HepG2 (cell line): ENCODE results near the gene NCF4. TPM values are rescaled to one million over a fixed set of nuclear protein-coding genes. Genes with fewer than 3 reads are reported as not detected.

Source experiments
- ATAC-seq: fragments of 200-7000 bp; cut with Tn5 transposase; 3 replicates; pipeline ENCODE4 v1.9.1; 2020; ENCODE audit warnings: mild to moderate bottlenecking, moderate library complexity
- BruUV-seq: library from RNA; stranded (reverse); fragments of 400-500 nt; replicated peaks from 2 replicates; lab custom pipeline; 2021; lab: Mats Ljungman, UMichigan
- CTCF ChIA-PET: fragments of 300-600 bp; formaldehyde crosslinking; extraction: SDS; loops from one replicate; lab custom pipeline; 2021; ENCODE audit warnings: low total read pairs, inconsistent platforms, low intra/inter-chr PET ratio; lab: Yijun Ruan, JAX
- POLR2A ChIA-PET: fragments of 350-600 bp; sonication (Branson Sonifier 250); formaldehyde crosslinking; loops from one replicate; lab custom pipeline; 2020; ENCODE audit warnings: antibody characterized with exemption, inconsistent platforms; lab: Yijun Ruan, JAX
- DNase-seq: peaks from one replicate; pipeline ENCODE4 v3.0.0-alpha.2; 2015; ENCODE audit warnings: low spot score
- FAIRE-seq: peaks from 3 replicates; lab custom pipeline; 2011; peaks lifted over from hg19 to GRCh38; lab: Jason Lieb, UNC
- H2AFZ ChIP-seq: one replicate; pipeline ENCODE4 v1.6.1; 2011; ENCODE audit warnings: low read length, inconsistent platforms
- H3K27ac ChIP-seq: fragments of 300-600 bp; 3 replicates; pipeline ENCODE4 v1.8.0; 2011; ENCODE audit warnings: mixed run types, mild to moderate bottlenecking, mixed read lengths, low read length, inconsistent platforms; ENCODE audit not compliant: insufficient read depth; ENCODE audit errors: extremely low read length
- H3K27me3 ChIP-seq, 2 experiments: fragments of 200-600 bp in 1 of 2; 2 replicates in 1 of 2; 3 replicates in 1 of 2; pipeline versions ENCODE4 v1.6.0 to v1.8.0; 2011; ENCODE audit warnings: low read length in 2 of 2, mild to moderate bottlenecking in 2 of 2, moderate library complexity in 2 of 2, inconsistent platforms in 1 of 2; ENCODE audit not compliant: insufficient read depth in 2 of 2, control insufficient read depth in 1 of 2
- H3K36me3 ChIP-seq, 2 experiments: fragments of 200-600 bp in 1 of 2; replicated peaks in 1 of 2; 2 replicates in 1 of 2; 3 replicates in 1 of 2; pipeline versions ENCODE4 v1.5.1 to v1.8.0; 2011; ENCODE audit warnings: low read length in 2 of 2, inconsistent platforms in 1 of 2; ENCODE audit not compliant: insufficient read depth in 2 of 2, control insufficient read depth in 1 of 2
- H3K4me1 ChIP-seq: 2 replicates; pipeline ENCODE4 v1.5.1; 2012; ENCODE audit warnings: low read length, inconsistent platforms; ENCODE audit not compliant: insufficient read depth
- H3K4me2 ChIP-seq: 2 replicates; pipeline ENCODE4 v1.6.0; 2011; ENCODE audit warnings: low read depth, low read length, inconsistent platforms
- H3K4me3 ChIP-seq, 3 experiments: fragments of 200-600 bp in 1 of 3; sonication (generic), shearing (Covaris generic) in 1 of 3; replicated peaks in 1 of 3; 2 replicates each; pipeline ENCODE4 v1.5.1; 2011 to 2016; ENCODE audit warnings: low read length in 3 of 3, inconsistent platforms in 2 of 3, low read depth in 2 of 3, mild to moderate bottlenecking in 2 of 3, control low read depth in 1 of 3, mixed read lengths in 1 of 3; ENCODE audit not compliant: insufficient read depth in 1 of 3
- H3K79me2 ChIP-seq: one replicate; pipeline ENCODE4 v1.6.1; 2011; ENCODE audit warnings: low read length, inconsistent platforms; ENCODE audit not compliant: insufficient read depth
- H3K9ac ChIP-seq: 2 replicates; pipeline ENCODE4 v1.6.0; 2011; ENCODE audit warnings: mild to moderate bottlenecking, low read depth, low read length, inconsistent platforms; ENCODE audit not compliant: insufficient read depth
- H3K9me3 ChIP-seq: 2 replicates; pipeline ENCODE4 v1.5.1; 2012; ENCODE audit warnings: mild to moderate bottlenecking, low read length
- H4K20me1 ChIP-seq: 2 replicates; pipeline ENCODE4 v1.6.0; 2011; ENCODE audit warnings: inconsistent platforms, mild to moderate bottlenecking, low read length, moderate library complexity; ENCODE audit not compliant: insufficient read depth
- FOXK2 ChIP-seq: fragments of 450-650 bp; IDR thresholded peaks from 2 replicates; pipeline ENCODE4 v1.6.1; 2016
- HMGXB3 ChIP-seq: sonication (generic); formaldehyde crosslinking; IDR thresholded peaks from 2 replicates; pipeline ENCODE4 v1.4.0; 2020; ENCODE audit warnings: missing genetic modification reagents, borderline replicate concordance
- ISX ChIP-seq: sonication (generic); formaldehyde crosslinking; conservative IDR thresholded peaks from 2 replicates; pipeline ENCODE4 v1.5.0; 2020; ENCODE audit warnings: missing genetic modification reagents
- KLF13 ChIP-seq: sonication (generic); formaldehyde crosslinking; IDR thresholded peaks from 2 replicates; pipeline ENCODE4 v1.4.0; 2020; ENCODE audit warnings: mild to moderate bottlenecking, missing genetic modification reagents
- MED1 ChIP-seq: sonication (generic); formaldehyde crosslinking; IDR thresholded peaks from 2 replicates; pipeline ENCODE4 v1.4.0; 2020; ENCODE audit warnings: missing genetic modification reagents
- NFE2L1 ChIP-seq: sonication (generic); formaldehyde crosslinking; IDR thresholded peaks from 2 replicates; pipeline ENCODE4 v1.4.0; 2020; ENCODE audit warnings: missing genetic modification reagents, mild to moderate bottlenecking, borderline replicate concordance
- POLR2AphosphoS5 ChIP-seq: IDR thresholded peaks from 2 replicates; pipeline ENCODE4 v1.6.1; 2012; ENCODE audit warnings: low read depth, low read length
- RAD51 ChIP-seq: fragments of 450-650 bp; IDR thresholded peaks from 2 replicates; pipeline ENCODE4 v1.6.1; 2016; ENCODE audit warnings: borderline replicate concordance
- SKI ChIP-seq: fragments of 450-650 bp; IDR thresholded peaks from one replicate; pipeline ENCODE4 v1.6.1; 2018; ENCODE audit warnings: mild to moderate bottlenecking; ENCODE audit not compliant: partially characterized antibody
- SOX5 ChIP-seq: IDR thresholded peaks from 2 replicates; pipeline ENCODE4 v1.6.1; 2016; ENCODE audit warnings: borderline replicate concordance
- SSRP1 ChIP-seq: IDR thresholded peaks from 2 replicates; pipeline ENCODE4 v1.6.1; 2016; ENCODE audit warnings: control low read depth
- TBP ChIP-seq: sonication (generic); formaldehyde crosslinking; IDR thresholded peaks from 2 replicates; pipeline ENCODE4 v1.5.0; 2020; ENCODE audit warnings: missing genetic modification reagents
- ZNF180 ChIP-seq: sonication (generic); formaldehyde crosslinking; IDR thresholded peaks from 2 replicates; pipeline ENCODE4 v1.4.0; 2020; ENCODE audit warnings: low read depth, missing genetic modification reagents, borderline replicate concordance
- ZNF260 ChIP-seq: sonication (generic); formaldehyde crosslinking; IDR thresholded peaks from 2 replicates; pipeline ENCODE4 v1.4.0; 2020; ENCODE audit warnings: missing genetic modification reagents, low read depth, mild to moderate bottlenecking, borderline replicate concordance
- ZNF33A ChIP-seq: sonication (generic); formaldehyde crosslinking; IDR thresholded peaks from 2 replicates; pipeline ENCODE4 v1.5.1; 2020; ENCODE audit warnings: missing genetic modification reagents, mild to moderate bottlenecking, moderate library complexity, borderline replicate concordance
- ZNF460 ChIP-seq: sonication (generic); formaldehyde crosslinking; IDR thresholded peaks from 2 replicates; pipeline ENCODE4 v1.5.1; 2020; ENCODE audit warnings: missing genetic modification reagents, mild to moderate bottlenecking, borderline replicate concordance
- ZNF615 ChIP-seq: sonication (generic); formaldehyde crosslinking; IDR thresholded peaks from 2 replicates; pipeline ENCODE4 v1.5.0; 2020; ENCODE audit warnings: mild to moderate bottlenecking, missing genetic modification reagents, borderline replicate concordance
- ZNF746 ChIP-seq: sonication (generic); formaldehyde crosslinking; IDR thresholded peaks from 2 replicates; pipeline ENCODE4 v1.8.0; 2022; ENCODE audit warnings: mild to moderate bottlenecking, missing genetic modification reagents
- ZSCAN22 ChIP-seq: sonication (generic); formaldehyde crosslinking; IDR thresholded peaks from 2 replicates; pipeline ENCODE4 v1.4.0; 2020; ENCODE audit warnings: mild to moderate bottlenecking, missing genetic modification reagents
- WGBS: methylation state at CpG from one replicate; pipeline ENCODE4 v1.1.6; 2017; ENCODE audit warnings: low lambda C conversion rate; 5-methylcytosine and 5-hydroxymethylcytosine counted together
- in situ Hi-C: cut with HindIII; loops from 2 replicates; pipeline ENCODE4 v1.10.0; 2017; ENCODE audit warnings: low pct_unique_long_range_greater_than_20kb; ENCODE audit not compliant: extremely low pct_ligation_motif_present
- intact Hi-C: fragments of 100-400 bp; cut with micrococcal nuclease; formaldehyde crosslinking; loops from one replicate; pipeline ENCODE4 v1.10.0; 2022; ENCODE audit not compliant: unreplicated experiment
- polyA plus RNA-seq, 8 experiments: library from polyadenylated mRNA; depleted of rRNA in 3 of 8; stranded (reverse) in 7 of 8; unstranded in 1 of 8; fragments of >200 nt; fragmentation: Illumina TruSeq in 4 of 8; extraction: Trizol in 4 of 8; gene quantifications; 2 replicates each; pipeline versions ENCODE4 v1.2.1 to v1.2.3, GENCODE V29; 2011 to 2016; ENCODE audit warnings: low read depth in 4 of 8, missing spikeins in 1 of 8, mixed read lengths in 1 of 8; ENCODE audit not compliant: insufficient read depth in 1 of 8
- total RNA-seq, 5 experiments: library from RNA; depleted of rRNA; stranded (reverse); fragments of >200 nt; fragmentation: Illumina TruSeq; extraction: Trizol; gene quantifications; 2 replicates each; pipeline ENCODE4 v1.2.3, GENCODE V29; 2016; ENCODE audit warnings: low read depth in 1 of 5

NCF4 gene
- total and polyA plus RNA-seq, 2 of the 13 experiments (the other 11 are each of a cell fraction or from before 2014, with no cell fraction given): not detected

- Histone ChIP-seq H3K27ac (no peak overlapping the region), H3K79me2 (no peaks in the 10 kb centered on the region), H3K4me2 (no peak overlapping the region), H3K9me3 (no peaks in the 10 kb centered on the region), H3K4me1 (no peaks in the 10 kb centered on the region), H3K27me3 (peaks cover 0 to 18% of the 10 kb centered on the region in 2 experiments; a peak in 2 of 5 replicates), H3K36me3 (no peaks in the 10 kb centered on the region), H2AFZ (no peak overlapping the region), H4K20me1 (no peaks in the 10 kb centered on the region), H3K4me3 (no peak overlapping the region), H3K9ac (no peak overlapping the region)
- WGBS: 31% methylated on average over 4 of the region's 4 CpGs
- ATAC-seq: no peak
- DNase-seq: no peak
- intact Hi-C loops (no loop called here), in situ Hi-C loops (no loop called here)
- no peak for TF ChIP-seq ZNF615 (CRISPR knock-in tag)
- no peak for TF ChIP-seq HMGXB3 (CRISPR knock-in tag)
- TF ChIP-seq SKI: no peak
- no peak for TF ChIP-seq TBP (CRISPR knock-in tag)
- TF ChIP-seq ZSCAN22 (CRISPR knock-in tag): no peak
- no peak for TF ChIP-seq SOX5 (CRISPR knock-in tag)
- TF ChIP-seq SSRP1 (CRISPR knock-in tag): no peak
- TF ChIP-seq ISX (CRISPR knock-in tag): no peak
- no peak for TF ChIP-seq ZNF746 (CRISPR knock-in tag)
- no peak for TF ChIP-seq NFE2L1
- TF ChIP-seq RAD51: no peak
- TF ChIP-seq ZNF460 (CRISPR knock-in tag): no peak
- TF ChIP-seq POLR2AphosphoS5: no peak
- TF ChIP-seq ZNF180 (CRISPR knock-in tag): no peak
- TF ChIP-seq ZNF33A (CRISPR knock-in tag): no peak
- no peak for TF ChIP-seq KLF13 (CRISPR knock-in tag)
- no peak for TF ChIP-seq ZNF260 (CRISPR knock-in tag)
- no peak for TF ChIP-seq MED1 (CRISPR knock-in tag)
- no peak for TF ChIP-seq FOXK2
- POLR2A ChIA-PET: no interaction called here
- no TSS peak for BruUV-seq
- CTCF ChIA-PET: no interaction called here
- FAIRE-seq: no peak
Observed at GRCh38 chr22:36887162-36887561, 26.4 kb downstream of the NCF4 start.
